SK-N-DZ (cell line): ENCODE data around the gene ITGB3.

Source experiments
- DNase-seq: peaks from one replicate; pipeline ENCODE4 v3.0.0-alpha.2; 2015; ENCODE audit warnings: low spot score
- small RNA-seq, 2 experiments: library from RNA; depleted of rRNA; stranded (forward); fragments of <200 nt; gene quantifications; one replicate each; pipeline ENCODE3, GENCODE V24; 2014

Gene ITGB3

GRCh38 chr17:47330548-47330947 lies 76.9 kb downstream of the ITGB3 start:
- no peak for DNase-seq

GRCh38 chr17:47332287-47332686 lies 78.7 kb downstream of the ITGB3 start:
- no peak for DNase-seq

- no peak for DNase-seq
Measured at GRCh38 chr17:47335101-47335936, 81.7 kb downstream of the ITGB3 start.

GRCh38 chr17:47338026-47338425 lies 84.4 kb downstream of the ITGB3 start:
- no peak for DNase-seq

GRCh38 chr17:47352848-47353247 lies 99.2 kb downstream of the ITGB3 start:
- no peak for DNase-seq

GRCh38 chr17:47358652-47359051 lies 105.0 kb downstream of the ITGB3 start:
- DNase-seq = no peak

Small RNA genes lying within 50 kb of the gene (small RNA-seq; reads per million reads assigned to genes)
- gene RNU7-186P = 0 reads per million in 2 experiments
